GM12875 (cell line): ENCODE data around the gene RBM33.

Experiments
- H3K4me3 ChIP-seq: one replicate; pipeline ENCODE4 v1.5.1; 2011; ENCODE audit warnings: low read depth, low read length, control low read depth
- TF ChIP-seq, protein P1 (sequence below): IDR thresholded peaks from 2 replicates; pipeline ENCODE4 v1.5.1; 2011; ENCODE audit warnings: low read depth, mild to moderate bottlenecking, control low read depth, inconsistent platforms, low read length, moderate library complexity, borderline replicate concordance; ENCODE audit not compliant: insufficient read depth

The RBM33 gene

DNA sequence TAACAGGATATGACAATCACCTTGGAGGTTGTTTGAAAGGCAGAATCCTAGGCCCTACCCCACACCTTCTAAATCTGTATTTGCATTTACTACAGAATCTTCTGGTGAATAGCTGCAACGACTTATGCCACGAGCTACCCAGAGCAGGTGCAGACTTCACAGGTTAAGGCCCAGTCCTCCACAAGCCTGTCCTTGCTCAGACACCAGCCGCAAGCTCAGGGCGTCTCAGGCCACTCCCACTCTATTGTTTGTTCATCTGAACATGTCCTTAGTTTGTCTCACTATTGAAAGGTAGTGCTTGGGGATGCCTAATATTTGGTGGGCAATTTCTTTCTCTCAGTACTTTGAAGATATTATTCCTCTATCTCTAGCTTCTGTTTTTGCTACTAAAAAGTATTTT is 18.9 kb upstream of the RBM33 start:
- TF ChIP-seq, protein P1, sequence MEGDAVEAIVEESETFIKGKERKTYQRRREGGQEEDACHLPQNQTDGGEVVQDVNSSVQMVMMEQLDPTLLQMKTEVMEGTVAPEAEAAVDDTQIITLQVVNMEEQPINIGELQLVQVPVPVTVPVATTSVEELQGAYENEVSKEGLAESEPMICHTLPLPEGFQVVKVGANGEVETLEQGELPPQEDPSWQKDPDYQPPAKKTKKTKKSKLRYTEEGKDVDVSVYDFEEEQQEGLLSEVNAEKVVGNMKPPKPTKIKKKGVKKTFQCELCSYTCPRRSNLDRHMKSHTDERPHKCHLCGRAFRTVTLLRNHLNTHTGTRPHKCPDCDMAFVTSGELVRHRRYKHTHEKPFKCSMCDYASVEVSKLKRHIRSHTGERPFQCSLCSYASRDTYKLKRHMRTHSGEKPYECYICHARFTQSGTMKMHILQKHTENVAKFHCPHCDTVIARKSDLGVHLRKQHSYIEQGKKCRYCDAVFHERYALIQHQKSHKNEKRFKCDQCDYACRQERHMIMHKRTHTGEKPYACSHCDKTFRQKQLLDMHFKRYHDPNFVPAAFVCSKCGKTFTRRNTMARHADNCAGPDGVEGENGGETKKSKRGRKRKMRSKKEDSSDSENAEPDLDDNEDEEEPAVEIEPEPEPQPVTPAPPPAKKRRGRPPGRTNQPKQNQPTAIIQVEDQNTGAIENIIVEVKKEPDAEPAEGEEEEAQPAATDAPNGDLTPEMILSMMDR, result no peak
- no peak overlapping the region for H3K4me3 ChIP-seq

GRCh38 chr7:155629171-155629570 is 15.3 kb upstream of the RBM33 start:
- TF ChIP-seq, protein P1, result no peak

GRCh38 chr7:155631155-155631554 is 13.3 kb upstream of the RBM33 start:
- TF ChIP-seq, protein P1, result no peak
- H3K4me3 ChIP-seq, result no peak overlapping the region

More at GRCh38 chr7:155629171-155629570, 15.3 kb upstream of the RBM33 start:
- H3K4me3 ChIP-seq, result no peak overlapping the region

- H3K4me3 ChIP-seq, result no peak overlapping the region
- TF ChIP-seq, protein P1, result no peak
Observed at GRCh38 chr7:155635817-155636216, 8.6 kb upstream of the RBM33 start.

DNA sequence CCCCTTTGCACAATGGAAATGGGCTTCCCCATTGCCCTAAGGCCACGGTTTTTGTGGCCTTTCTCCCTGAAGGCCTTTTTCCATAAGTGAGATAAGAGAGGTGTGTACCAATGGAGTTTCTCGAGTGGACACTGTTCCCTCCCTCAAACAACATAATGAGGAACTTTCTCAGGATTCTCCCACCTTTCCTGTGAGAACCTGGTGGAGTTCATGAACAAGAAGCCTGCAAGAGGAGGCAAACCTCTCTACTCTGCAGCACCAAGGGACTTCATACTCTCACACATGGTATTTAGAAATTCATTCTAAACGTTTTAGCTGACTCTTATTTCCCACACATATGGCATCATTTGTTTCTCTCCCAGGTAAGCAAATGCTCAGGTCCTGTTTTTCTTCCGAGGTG is 7.3 kb upstream of the RBM33 start:
- H3K4me3 ChIP-seq, result no peak overlapping the region
- TF ChIP-seq, protein P1, result no peak

DNA sequence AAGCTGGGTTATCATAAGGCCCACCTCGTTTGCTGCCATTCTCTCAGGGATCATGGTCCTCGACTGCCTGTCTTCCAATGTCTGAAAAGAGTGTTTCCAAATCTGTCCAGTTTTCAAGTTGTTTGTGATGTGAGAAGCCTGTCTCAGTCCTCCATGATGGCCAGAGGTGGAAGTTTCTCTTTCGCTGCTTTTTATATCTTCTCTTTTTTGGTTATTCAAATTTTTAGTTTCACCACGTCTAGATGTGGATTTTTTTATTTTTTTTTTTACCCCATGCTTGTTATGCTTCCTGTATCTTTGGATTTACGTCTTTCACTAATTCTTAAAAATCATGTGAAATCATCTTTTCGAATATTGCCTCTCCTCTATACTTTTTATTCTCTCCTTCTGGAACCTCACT is 6.1 kb upstream of the RBM33 start:
- H3K4me3 ChIP-seq, result no peak overlapping the region
- TF ChIP-seq, protein P1, result no peak

GRCh38 chr7:155639958-155640520 is 4.4 kb upstream of the RBM33 start:
- no peak overlapping the region for H3K4me3 ChIP-seq
- TF ChIP-seq, protein P1, result no peak
